Endothelial cell of umbilical vein (primary cell): ENCODE data around the gene ATP9B.

Experiments used
- CTCF ChIP-seq, 2 donors: IDR thresholded peaks; 1 replicate in 1 of 2; 2 replicates in 1 of 2; pipeline ENCODE4 v1.5.1; 2011; ENCODE audit warnings: low read length in 2 of 2, mild to moderate bottlenecking in 2 of 2, moderate library complexity in 2 of 2, control low read depth in 1 of 2, inconsistent platforms in 1 of 2, low read depth in 1 of 2; ENCODE audit not compliant: insufficient read depth in 1 of 2; ENCODE audit errors: extremely low read depth in 1 of 2
- MAX ChIP-seq: IDR thresholded peaks from 2 replicates; pipeline ENCODE4 v1.6.1; 2011; ENCODE audit not compliant: insufficient read depth, insufficient read length
- POLR2A ChIP-seq: IDR thresholded peaks from 2 replicates; pipeline ENCODE4 v1.6.1; 2012; ENCODE audit warnings: low read depth, mild to moderate bottlenecking, control low read depth, low read length
- POLR2AphosphoS5 ChIP-seq: IDR thresholded peaks from 2 replicates; pipeline ENCODE4 v1.6.1; 2012; ENCODE audit warnings: low read depth, mild to moderate bottlenecking, control low read depth, low read length, moderate library complexity; ENCODE audit not compliant: insufficient read depth

- TF ChIP-seq POLR2AphosphoS5, result no peak
- TF ChIP-seq POLR2A, result no peak
- TF ChIP-seq CTCF (IDR thresholded peaks at IDR 0.05; ENCODE audit: extremely low read depth in 1 of 2, insufficient read depth in 1 of 2, low read depth in 1 of 2, low read length in 2 of 2), result no peak
- no peak for TF ChIP-seq MAX
These were observed 49.3 kb upstream of the ATP9B start for GRCh38 chr18:79019881-79020280.
